Left ventricle myocardium inferior (tissue), 1 donor: ENCODE results near the gene MYOD1. TPM values are rescaled to one million over a fixed set of nuclear protein-coding genes. Genes with fewer than 3 reads are reported as not detected.

ENCODE experiments used
- DNase-seq: peaks from one replicate; pipeline ENCODE4 v3.0.0-alpha.2; 2020
- H3K27ac ChIP-seq: fragments of 200-600 bp; replicated peaks from 2 replicates; pipeline ENCODE4 v1.8.0; 2021
- H3K27me3 ChIP-seq: fragments of 200-600 bp; 2 replicates; pipeline ENCODE4 v1.8.0; 2021; ENCODE audit warnings: low read depth
- H3K36me3 ChIP-seq: fragments of 200-600 bp; 2 replicates; pipeline ENCODE4 v1.8.0; 2021
- H3K4me1 ChIP-seq: fragments of 200-600 bp; 2 replicates; pipeline ENCODE4 v1.8.0; 2021
- H3K4me3 ChIP-seq: fragments of 200-600 bp; 2 replicates; pipeline ENCODE4 v1.8.0; 2021; ENCODE audit warnings: mild to moderate bottlenecking, moderate library complexity
- H3K9me3 ChIP-seq: fragments of 200-600 bp; replicated peaks from 2 replicates; pipeline ENCODE4 v1.8.0; 2021
- intact Hi-C: fragments of 100-400 bp; cut with micrococcal nuclease; formaldehyde crosslinking; loops from one replicate; pipeline ENCODE4 v1.11.0; 2022
- total RNA-seq: library from RNA; stranded (reverse); fragmentation: NEBNext Ultra II Directional; extraction: Animal tissue kit (Norgen Biotek cat#: 25700); gene quantifications from one replicate; pipeline ENCODE4 v1.2.1, GENCODE V29; 2021
- TF ChIP-seq, protein P1 (sequence below): fragments of 200-600 bp; IDR thresholded peaks from 2 replicates; pipeline ENCODE4 v1.8.0; 2021; ENCODE audit warnings: antibody characterized with exemption, mild to moderate bottlenecking, borderline replicate concordance
- donor health status: DM: no; HTN: yes; CAD: no; lungs with severe emphysema.

Gene MYOD1
- total RNA-seq, 1 donor from 2014 or later, result not detected

DNA sequence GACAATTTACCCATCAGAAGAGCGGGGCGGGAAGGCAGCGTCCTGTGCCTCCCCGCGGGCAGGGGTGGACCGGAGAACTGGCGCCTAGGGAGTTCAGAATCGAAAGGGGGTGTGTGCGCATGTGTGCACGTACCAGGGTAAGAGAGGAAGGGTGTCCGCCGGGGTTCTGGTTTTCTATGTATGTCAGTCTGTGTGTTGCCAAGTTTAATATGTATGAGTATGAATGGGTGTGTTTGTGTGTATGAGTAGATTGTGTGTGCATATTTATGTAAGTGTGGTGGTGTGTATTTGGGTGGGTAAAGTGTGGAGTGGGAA lies 17.2 kb downstream of the MYOD1 start:
- TF ChIP-seq, protein P1, sequence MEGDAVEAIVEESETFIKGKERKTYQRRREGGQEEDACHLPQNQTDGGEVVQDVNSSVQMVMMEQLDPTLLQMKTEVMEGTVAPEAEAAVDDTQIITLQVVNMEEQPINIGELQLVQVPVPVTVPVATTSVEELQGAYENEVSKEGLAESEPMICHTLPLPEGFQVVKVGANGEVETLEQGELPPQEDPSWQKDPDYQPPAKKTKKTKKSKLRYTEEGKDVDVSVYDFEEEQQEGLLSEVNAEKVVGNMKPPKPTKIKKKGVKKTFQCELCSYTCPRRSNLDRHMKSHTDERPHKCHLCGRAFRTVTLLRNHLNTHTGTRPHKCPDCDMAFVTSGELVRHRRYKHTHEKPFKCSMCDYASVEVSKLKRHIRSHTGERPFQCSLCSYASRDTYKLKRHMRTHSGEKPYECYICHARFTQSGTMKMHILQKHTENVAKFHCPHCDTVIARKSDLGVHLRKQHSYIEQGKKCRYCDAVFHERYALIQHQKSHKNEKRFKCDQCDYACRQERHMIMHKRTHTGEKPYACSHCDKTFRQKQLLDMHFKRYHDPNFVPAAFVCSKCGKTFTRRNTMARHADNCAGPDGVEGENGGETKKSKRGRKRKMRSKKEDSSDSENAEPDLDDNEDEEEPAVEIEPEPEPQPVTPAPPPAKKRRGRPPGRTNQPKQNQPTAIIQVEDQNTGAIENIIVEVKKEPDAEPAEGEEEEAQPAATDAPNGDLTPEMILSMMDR, result no peak
- H3K27me3 ChIP-seq, result peaks cover 95% of the 10 kb centered on the region
- H3K4me3 ChIP-seq, result no peak overlapping the region
- no peak overlapping the region for H3K27ac ChIP-seq
- no peaks in the 10 kb centered on the region for H3K36me3 ChIP-seq
- peaks cover 21% of the 10 kb centered on the region for H3K4me1 ChIP-seq
- no peaks in the 10 kb centered on the region for H3K9me3 ChIP-seq
- DNase-seq, result no peak
- intact Hi-C loops, result no loop called here

GRCh38 chr11:17736930-17737817 lies 17.8 kb downstream of the MYOD1 start:
- intact Hi-C loops, result no loop called here
- DNase-seq, result no peak
- H3K27me3 ChIP-seq, result peaks cover 92% of the 10 kb centered on the region

GRCh38 chr11:17738151-17738973 lies 19.0 kb downstream of the MYOD1 start:
- TF ChIP-seq, protein P1, result no peak
- Histone ChIP-seq H3K36me3 (no peaks in the 10 kb centered on the region), H3K27ac (no peak overlapping the region), H3K4me3 (no peak overlapping the region), H3K27me3 (peaks cover 82% of the 10 kb centered on the region), H3K4me1 (peaks cover 21% of the 10 kb centered on the region), H3K9me3 (no peaks in the 10 kb centered on the region)
- intact Hi-C loops, result no loop called here
- DNase-seq, result no peak

More at GRCh38 chr11:17736930-17737817, 17.8 kb downstream of the MYOD1 start:
- no peak overlapping the region for H3K27ac ChIP-seq
- no peaks in the 10 kb centered on the region for H3K9me3 ChIP-seq
- H3K4me1 ChIP-seq, result peaks cover 21% of the 10 kb centered on the region
- no peak overlapping the region for H3K4me3 ChIP-seq
- no peaks in the 10 kb centered on the region for H3K36me3 ChIP-seq
- TF ChIP-seq, protein P1, result no peak

DNA sequence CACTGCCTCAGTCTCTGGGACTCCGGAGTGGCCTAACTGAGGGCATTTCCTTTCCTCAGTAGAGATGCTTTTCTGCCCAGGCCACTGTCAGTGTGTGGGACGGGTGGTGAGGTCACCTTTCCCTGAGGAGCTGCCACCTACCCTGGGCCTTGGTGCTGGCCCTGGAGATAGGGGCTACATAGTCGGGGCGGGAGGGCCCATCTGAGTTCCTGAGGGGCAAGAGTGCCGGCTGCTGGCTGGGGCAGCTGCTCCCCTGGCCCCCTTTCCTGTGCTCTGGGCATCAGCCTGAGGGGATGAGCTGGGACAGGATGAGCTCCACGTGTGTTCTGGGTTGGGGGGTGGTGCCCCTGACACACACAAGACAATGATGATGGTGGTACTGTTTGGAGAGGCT lies 20.6 kb downstream of the MYOD1 start:
- Histone ChIP-seq H3K4me1 (peaks cover 16% of the 10 kb centered on the region), H3K4me3 (no peak overlapping the region), H3K9me3 (no peaks in the 10 kb centered on the region), H3K27ac (no peak overlapping the region), H3K27me3 (peaks cover 70% of the 10 kb centered on the region), H3K36me3 (no peaks in the 10 kb centered on the region)
- intact Hi-C loops, result no loop called here
- DNase-seq, result no peak
- TF ChIP-seq, protein P1, result no peak

DNA sequence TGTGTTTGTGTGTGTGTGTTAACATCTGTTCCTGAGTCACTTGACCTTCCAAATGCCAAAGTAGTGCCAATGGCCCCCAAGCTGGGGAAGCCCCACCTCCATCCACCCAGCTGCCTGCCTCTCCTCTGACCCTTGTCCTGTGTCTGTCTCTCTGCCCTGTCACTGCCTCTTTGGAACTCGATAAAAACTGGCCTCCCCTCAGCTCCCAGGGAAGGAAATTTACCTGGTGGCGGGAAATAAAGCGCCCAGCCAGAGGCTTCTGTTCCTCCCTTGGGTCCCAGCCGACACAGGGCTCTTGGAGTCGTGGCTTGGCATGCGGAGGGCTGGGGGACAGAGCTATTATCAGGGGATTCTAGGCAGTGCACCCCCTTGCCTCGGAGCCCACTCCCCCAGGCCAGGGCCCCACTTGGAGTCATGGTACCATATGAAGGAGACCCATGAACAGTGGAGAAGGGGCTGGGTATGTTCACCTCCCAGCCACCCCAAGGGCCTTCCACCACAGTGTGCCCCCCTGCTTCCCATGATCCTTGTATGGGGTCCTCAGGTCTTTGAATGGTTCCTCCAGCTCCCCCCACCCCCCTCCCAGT lies 21.4 kb downstream of the MYOD1 start:
- Histone ChIP-seq H3K4me3 (no peak overlapping the region), H3K36me3 (no peaks in the 10 kb centered on the region), H3K4me1 (peaks cover 8% of the 10 kb centered on the region), H3K9me3 (no peaks in the 10 kb centered on the region), H3K27me3 (peaks cover 70% of the 10 kb centered on the region), H3K27ac (no peak overlapping the region)
- TF ChIP-seq, protein P1, result no peak
- intact Hi-C loops, result no loop called here
- DNase-seq, result no peak
